Hematopoietic multipotent progenitor cell treated with erythropoietin and hydrocortisone succinate and interleukin-3 and kit ligand, for 17 days (in vitro differentiated cells): ENCODE measurements around the gene REG1A.

Experiments used
- DNase-seq: peaks from one replicate; pipeline ENCODE4 v3.0.0-alpha.2; 2015; ENCODE audit warnings: low spot score

The REG1A gene

DNA sequence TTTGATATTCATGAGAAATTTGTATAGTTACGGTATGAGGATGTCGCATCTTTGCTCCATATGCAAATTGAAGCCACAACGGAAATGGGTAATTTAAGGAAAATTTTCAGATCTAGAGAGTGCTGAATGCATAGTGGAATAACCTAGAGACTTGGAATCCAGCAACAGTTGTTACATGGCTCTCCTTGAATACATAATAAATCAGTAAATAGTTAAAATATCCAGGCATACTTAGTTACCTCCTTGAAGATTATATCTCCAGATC lies 5.4 kb downstream of the REG1A start:
- no peak for DNase-seq

- no peak for DNase-seq
Measured at GRCh38 chr2:79128406-79128805, 8.1 kb downstream of the REG1A start.

- no peak for DNase-seq
Measured at GRCh38 chr2:79129260-79129659, 9.0 kb downstream of the REG1A start.

DNA sequence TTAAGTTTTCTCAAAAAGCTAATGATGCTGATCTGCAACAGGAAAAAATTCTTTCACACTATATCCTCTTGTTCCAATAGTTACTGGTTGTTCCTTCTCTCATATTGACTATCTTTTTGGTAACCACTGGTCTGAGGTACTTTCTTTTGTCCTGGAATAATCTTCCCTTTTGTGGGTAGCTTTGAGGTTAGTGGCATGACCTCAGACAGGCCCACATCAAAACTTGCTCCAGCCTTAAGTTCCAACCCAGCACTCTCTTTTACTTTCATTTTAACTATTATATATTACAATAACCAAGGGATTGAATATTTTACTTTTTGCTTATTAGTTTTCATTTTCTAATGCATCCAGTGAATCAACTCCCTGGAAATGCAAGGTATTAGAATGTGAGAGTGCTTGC lies 9.5 kb downstream of the REG1A start:
- DNase-seq = no peak

DNA sequence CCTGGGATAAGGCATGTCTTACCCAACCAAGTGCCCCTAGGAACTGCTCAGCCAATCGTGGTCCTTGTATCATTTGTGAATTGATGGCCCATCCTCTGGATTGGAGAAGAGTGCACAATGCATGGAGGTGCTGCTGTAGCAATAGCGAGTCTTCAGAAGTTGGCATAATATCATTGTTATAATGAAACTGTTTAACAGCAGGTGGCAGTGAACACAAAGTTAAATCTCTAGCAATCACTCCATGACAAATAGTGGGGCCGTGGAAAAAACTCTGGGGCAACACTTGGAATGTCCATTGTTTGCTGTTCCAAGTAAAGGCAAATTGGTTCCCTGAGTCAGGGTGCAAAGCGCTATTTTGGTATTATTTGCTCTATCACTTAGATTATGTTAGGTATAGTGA lies 11.4 kb downstream of the REG1A start:
- DNase-seq = no peak

DNA sequence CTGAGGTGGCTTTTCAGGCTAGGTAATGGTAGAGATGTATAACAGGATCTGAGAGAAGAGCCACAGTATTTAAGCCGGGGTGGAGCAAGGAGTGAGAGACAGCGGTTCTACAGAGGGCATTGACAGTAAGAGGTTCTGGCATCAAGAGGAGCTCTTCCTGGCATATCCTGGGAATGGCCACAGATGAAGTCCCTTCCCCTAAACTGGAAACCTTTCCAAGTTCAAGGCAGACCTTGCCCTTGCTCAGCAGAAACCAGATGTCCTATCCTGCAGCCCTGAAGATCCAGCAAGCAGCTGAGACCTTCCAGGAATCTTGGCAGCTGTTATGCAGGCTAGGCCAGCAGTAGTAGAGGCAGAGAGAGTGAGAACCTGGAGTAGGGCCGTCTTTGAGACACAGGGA lies 18.1 kb downstream of the REG1A start:
- DNase-seq = no peak

DNA sequence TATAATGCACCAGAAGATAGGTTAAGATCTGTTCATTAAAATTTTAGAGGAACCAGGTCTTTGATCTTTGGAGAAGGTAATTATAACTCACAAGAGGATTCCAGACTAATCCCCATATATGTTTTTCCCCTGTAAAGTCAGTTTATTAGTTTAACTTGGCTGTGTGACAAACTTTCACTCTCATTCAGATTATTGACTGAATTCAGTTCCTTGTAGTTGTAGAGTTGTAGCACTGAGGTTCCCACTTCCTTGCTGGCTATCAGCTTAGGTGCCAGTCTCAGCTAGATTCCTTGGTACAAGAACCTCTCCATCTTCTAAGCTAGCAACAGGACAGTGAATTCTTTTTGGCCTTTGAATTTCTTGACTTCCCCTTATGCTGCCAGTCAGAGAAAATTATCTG lies 19.1 kb downstream of the REG1A start:
- DNase-seq = no peak

- DNase-seq = no peak
Measured at GRCh38 chr2:79155826-79156476, 35.7 kb downstream of the REG1A start.

- DNase-seq = no peak
Measured at GRCh38 chr2:79159030-79159429, 38.7 kb downstream of the REG1A start.

GRCh38 chr2:79159653-79160052 lies 39.4 kb downstream of the REG1A start, which contains the start of gene REG3A:
Gene REG3A (minus strand): TSS chr2:79159753. CDS start chr2:79159405, 348 bp downstream.
- DNase-seq = no peak

DNA sequence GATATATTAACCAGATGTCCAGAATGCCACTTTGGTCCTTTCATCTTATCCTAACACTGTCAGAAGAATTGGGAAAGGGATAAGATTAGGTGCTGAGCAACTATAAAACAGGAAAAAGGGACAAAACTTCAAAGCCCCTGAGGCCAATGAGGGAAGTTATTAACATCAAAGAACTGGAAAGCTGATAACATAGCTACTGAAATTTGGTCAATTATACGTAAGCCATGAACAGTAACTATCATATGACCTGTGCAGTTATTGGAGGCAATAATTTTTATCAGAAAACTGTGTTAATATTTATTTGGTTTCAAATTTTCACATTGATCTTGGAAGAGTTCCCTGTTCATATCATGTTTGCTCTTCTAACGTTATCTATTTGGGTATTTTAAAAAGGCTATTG lies 41.8 kb downstream of the REG1A start:
- DNase-seq = no peak

- DNase-seq = no peak
Measured at GRCh38 chr2:79162801-79163200, 42.5 kb downstream of the REG1A start.

DNA sequence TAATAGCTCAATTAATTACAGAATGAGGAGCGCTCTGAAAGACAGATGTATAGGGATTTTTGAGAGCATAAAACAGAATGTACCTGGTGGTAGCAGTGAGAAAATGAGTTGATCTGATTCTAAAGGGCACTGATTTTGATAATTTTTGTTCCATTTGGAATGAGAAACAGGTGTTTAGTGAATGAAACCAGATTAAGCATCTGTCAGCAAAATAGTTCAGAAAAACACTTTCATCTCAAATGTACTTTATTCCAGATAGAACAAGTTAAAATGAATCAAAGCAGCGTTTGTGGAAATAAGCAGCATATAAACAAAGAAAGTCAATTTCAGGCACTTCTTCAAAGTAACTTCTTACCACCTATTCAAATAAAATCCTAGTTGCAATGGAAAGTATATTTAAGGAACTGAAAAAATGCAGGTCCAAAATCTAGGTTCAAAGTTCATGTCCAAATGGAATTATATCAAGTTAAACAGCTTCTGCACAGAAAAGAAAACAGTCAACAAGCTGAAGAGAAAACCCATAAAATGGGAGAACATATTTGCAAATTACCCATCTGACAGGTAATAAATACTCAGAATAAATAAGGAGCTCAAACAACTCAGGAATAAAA lies 51.2 kb downstream of the REG1A start:
- no peak for DNase-seq
